Type B pancreatic cell (in vitro differentiated cells): ENCODE measurements around the gene PARD3. TPM values are rescaled to one million over a fixed set of nuclear protein-coding genes. Genes with fewer than 3 reads are reported as not detected.
A peak's percentile ranks its signal among the peaks of the same experiment; 100 is the strongest.

Experiments used
- DNase-seq: peaks from one replicate; pipeline ENCODE4 v3.0.0; 2021; ENCODE audit warnings: mixed read lengths; ENCODE audit not compliant: unreplicated experiment; ENCODE audit errors: extremely low spot score
- H3K27ac Mint-ChIP-seq: 2 replicates; pipeline ENCODE4 v1.8.0; 2021; ENCODE audit warnings: mild to moderate bottlenecking, mixed read lengths
- H3K27me3 Mint-ChIP-seq: 2 replicates; pipeline ENCODE4 v1.8.0; 2021; ENCODE audit warnings: mixed read lengths
- H3K36me3 Mint-ChIP-seq: 2 replicates; pipeline ENCODE4 v1.8.0; 2021; ENCODE audit warnings: mixed read lengths
- H3K4me1 Mint-ChIP-seq: one replicate; pipeline ENCODE4 v1.8.0; 2021; ENCODE audit warnings: mixed read lengths; ENCODE audit not compliant: unreplicated experiment
- H3K4me3 Mint-ChIP-seq: 2 replicates; pipeline ENCODE4 v1.8.0; 2021; ENCODE audit warnings: mild to moderate bottlenecking, mixed read lengths
- H3K9me3 Mint-ChIP-seq: 2 replicates; pipeline ENCODE4 v1.8.0; 2021; ENCODE audit warnings: mixed read lengths
- total RNA-seq: library from RNA; stranded (reverse); gene quantifications from 2 replicates; pipeline ENCODE4 v1.2.1, GENCODE V29; 2021; ENCODE audit warnings: low replicate concordance
- TF ChIP-seq, protein P1 (sequence below): fragments of 200-600 bp; sonication (generic); conservative IDR thresholded peaks from 2 replicates; pipeline ENCODE4 v1.5.0; 2021; ENCODE audit warnings: antibody characterized with exemption, mild to moderate bottlenecking

The PARD3 gene
- total RNA-seq, 1 donor from 2014 or later: 52.3 TPM

DNA sequence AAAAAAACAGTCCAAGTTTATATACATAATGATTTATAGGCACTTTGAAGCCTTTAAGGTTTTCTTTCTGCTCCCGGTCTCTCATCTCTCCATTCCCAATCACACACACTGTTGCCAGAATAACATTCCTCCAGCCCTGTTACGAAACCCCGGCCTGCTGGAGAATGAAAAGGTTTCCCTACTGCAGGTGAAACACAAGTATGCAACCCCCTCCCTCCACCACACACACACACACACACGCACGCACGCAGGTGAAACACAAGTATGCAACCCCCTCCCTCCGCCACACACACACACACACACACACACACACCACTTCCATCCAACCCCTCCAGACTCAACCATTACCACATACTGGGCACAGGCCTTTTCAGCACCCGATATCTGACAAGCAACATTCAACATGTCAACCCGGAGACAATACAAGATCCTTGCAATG lies 87.5 kb downstream of the PARD3 start:
- no peaks in the 10 kb centered on the region for H3K36me3 Mint-ChIP-seq

DNA sequence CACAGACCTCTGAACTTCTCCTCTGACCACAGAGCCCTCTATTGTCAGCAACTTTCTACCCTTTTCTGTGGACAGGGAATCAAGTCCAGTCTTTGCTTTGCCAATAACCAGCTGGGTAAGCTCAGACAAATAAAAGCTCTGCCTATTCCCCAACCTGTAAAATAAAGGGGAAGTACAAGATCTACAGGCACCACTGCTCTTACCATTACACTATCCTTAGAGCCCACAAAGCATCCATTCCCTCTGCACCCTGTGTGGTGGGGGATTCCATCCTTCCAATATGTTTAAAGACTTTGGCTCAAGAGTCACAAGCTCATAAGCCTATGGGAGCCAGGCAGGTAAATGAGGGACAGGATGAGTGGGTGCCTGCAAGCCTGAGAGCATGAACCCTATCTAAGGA lies 88.2 kb downstream of the PARD3 start:
- TF ChIP-seq, protein P1, sequence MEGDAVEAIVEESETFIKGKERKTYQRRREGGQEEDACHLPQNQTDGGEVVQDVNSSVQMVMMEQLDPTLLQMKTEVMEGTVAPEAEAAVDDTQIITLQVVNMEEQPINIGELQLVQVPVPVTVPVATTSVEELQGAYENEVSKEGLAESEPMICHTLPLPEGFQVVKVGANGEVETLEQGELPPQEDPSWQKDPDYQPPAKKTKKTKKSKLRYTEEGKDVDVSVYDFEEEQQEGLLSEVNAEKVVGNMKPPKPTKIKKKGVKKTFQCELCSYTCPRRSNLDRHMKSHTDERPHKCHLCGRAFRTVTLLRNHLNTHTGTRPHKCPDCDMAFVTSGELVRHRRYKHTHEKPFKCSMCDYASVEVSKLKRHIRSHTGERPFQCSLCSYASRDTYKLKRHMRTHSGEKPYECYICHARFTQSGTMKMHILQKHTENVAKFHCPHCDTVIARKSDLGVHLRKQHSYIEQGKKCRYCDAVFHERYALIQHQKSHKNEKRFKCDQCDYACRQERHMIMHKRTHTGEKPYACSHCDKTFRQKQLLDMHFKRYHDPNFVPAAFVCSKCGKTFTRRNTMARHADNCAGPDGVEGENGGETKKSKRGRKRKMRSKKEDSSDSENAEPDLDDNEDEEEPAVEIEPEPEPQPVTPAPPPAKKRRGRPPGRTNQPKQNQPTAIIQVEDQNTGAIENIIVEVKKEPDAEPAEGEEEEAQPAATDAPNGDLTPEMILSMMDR: no peak
- Mint-ChIP-seq H3K27ac (no peak overlapping the region), H3K27me3 (no peaks in the 10 kb centered on the region), H3K4me3 (no peak overlapping the region), H3K4me1 (peaks cover 57% of the 10 kb centered on the region), H3K36me3 (no peaks in the 10 kb centered on the region), H3K9me3 (no peaks in the 10 kb centered on the region)
- DNase-seq: no peak

More for the DNA sequence above, 87.5 kb downstream of the PARD3 start:
- TF ChIP-seq, protein P1: no peak
- DNase-seq: no peak
- Mint-ChIP-seq H3K4me1 (peaks cover 58% of the 10 kb centered on the region), H3K9me3 (no peaks in the 10 kb centered on the region), H3K27ac (peak overlapping the region; percentile 39), H3K4me3 (peak overlapping the region; percentile 47), H3K27me3 (no peaks in the 10 kb centered on the region)

- TF ChIP-seq, protein P1: peak; percentile 64
- no peak overlapping the region for H3K4me3 Mint-ChIP-seq
- no peaks in the 10 kb centered on the region for H3K9me3 Mint-ChIP-seq
- H3K27me3 Mint-ChIP-seq: no peaks in the 10 kb centered on the region
- peaks cover 51% of the 10 kb centered on the region for H3K4me1 Mint-ChIP-seq
- H3K36me3 Mint-ChIP-seq: no peaks in the 10 kb centered on the region
- peak overlapping the region; percentile 61 for H3K27ac Mint-ChIP-seq
- no peak for DNase-seq
These were observed 91.3 kb downstream of the PARD3 start for GRCh38 chr10:34723750-34724149.

- H3K27me3 Mint-ChIP-seq: no peaks in the 10 kb centered on the region
- DNase-seq: no peak
- peaks cover 44% of the 10 kb centered on the region for H3K4me1 Mint-ChIP-seq
- H3K9me3 Mint-ChIP-seq: no peaks in the 10 kb centered on the region
- TF ChIP-seq, protein P1: no peak
- H3K4me3 Mint-ChIP-seq: peak overlapping the region; percentile 12
- peak overlapping the region; percentile 70 for H3K27ac Mint-ChIP-seq
- H3K36me3 Mint-ChIP-seq: no peaks in the 10 kb centered on the region
These were observed 92.7 kb downstream of the PARD3 start for GRCh38 chr10:34722404-34722803.

- no peaks in the 10 kb centered on the region for H3K27me3 Mint-ChIP-seq
- no peak overlapping the region for H3K4me3 Mint-ChIP-seq
- H3K27ac Mint-ChIP-seq: peak overlapping the region; percentile 73
- DNase-seq: no peak
- TF ChIP-seq, protein P1: no peak
- H3K4me1 Mint-ChIP-seq: peaks cover 42% of the 10 kb centered on the region
- H3K36me3 Mint-ChIP-seq: no peaks in the 10 kb centered on the region
- H3K9me3 Mint-ChIP-seq: no peaks in the 10 kb centered on the region
These were observed 93.8 kb downstream of the PARD3 start for GRCh38 chr10:34721208-34721840.
